ENCODE measurements around the gene DOK5.
"Not testable (repeated sequence)": the region's sequence is repeated elsewhere in the genome, so short reads cannot be mapped to it uniquely, and the experiment has no call there.

The DOK5 gene

GRCh38 chr20:54475334-54476168 lies at the start of gene DOK5:
Gene DOK5 (plus strand): TSS chr20:54475593. CDS start chr20:54475947, 354 bp downstream.
- no peak for DNase-seq

GRCh38 chr20:54429364-54429763 lies 46.0 kb upstream of the DOK5 start:
- DNase-seq, result no peak

- DNase-seq, result no peak
These were observed 44.0 kb upstream of the DOK5 start for GRCh38 chr20:54431156-54431944.

GRCh38 chr20:54432966-54433365 lies 42.4 kb upstream of the DOK5 start:
- DNase-seq, result no peak

- DNase-seq, result no peak
These were observed 41.8 kb upstream of the DOK5 start for GRCh38 chr20:54433636-54434035.

- DNase-seq, result no peak
These were observed 41.2 kb upstream of the DOK5 start for GRCh38 chr20:54434196-54434595.

GRCh38 chr20:54435015-54435414 lies 40.4 kb upstream of the DOK5 start:
- no peak for DNase-seq

GRCh38 chr20:54436410-54436809 lies 39.0 kb upstream of the DOK5 start:
- not testable (repeated sequence) for DNase-seq

GRCh38 chr20:54438166-54438565 lies 37.2 kb upstream of the DOK5 start:
- DNase-seq, result no peak

- no peak for DNase-seq
These were observed 25.2 kb upstream of the DOK5 start for GRCh38 chr20:54450207-54450606.

- no peak for DNase-seq
These were observed 24.2 kb upstream of the DOK5 start for GRCh38 chr20:54451171-54451570.

- DNase-seq, result no peak
These were observed 23.1 kb upstream of the DOK5 start for GRCh38 chr20:54452277-54452676.

GRCh38 chr20:54454982-54455381 lies 20.4 kb upstream of the DOK5 start:
- no peak for DNase-seq

- no peak for DNase-seq
These were observed 19.0 kb upstream of the DOK5 start for GRCh38 chr20:54456423-54456822.

GRCh38 chr20:54456961-54457360 lies 18.4 kb upstream of the DOK5 start:
- DNase-seq, result no peak

- DNase-seq, result no peak
These were observed 17.2 kb upstream of the DOK5 start for GRCh38 chr20:54458219-54458618.

- DNase-seq, result no peak
These were observed 16.1 kb upstream of the DOK5 start for GRCh38 chr20:54459279-54459678.

- DNase-seq, result no peak
These were observed 11.4 kb upstream of the DOK5 start for GRCh38 chr20:54464003-54464402.

GRCh38 chr20:54466127-54466526 lies 9.3 kb upstream of the DOK5 start:
- no peak for DNase-seq

GRCh38 chr20:54467622-54468021 lies 7.8 kb upstream of the DOK5 start:
- no peak for DNase-seq

GRCh38 chr20:54468082-54468481 lies 7.3 kb upstream of the DOK5 start:
- DNase-seq, result no peak

- no peak for DNase-seq
These were observed 6.1 kb upstream of the DOK5 start for GRCh38 chr20:54469293-54469692.

- no peak for DNase-seq
These were observed 5.4 kb upstream of the DOK5 start for GRCh38 chr20:54469952-54470351.

- no peak for DNase-seq
These were observed 4.7 kb upstream of the DOK5 start for GRCh38 chr20:54470697-54471096.

Measured in T1000 (cell line).